Stimulated activated CD4-positive, alpha-beta T cell treated with anti-CD3 and anti-CD28 coated beads, Interleukin-1b, Interleukin-23, amount 100 ng/mL, for 4 hours (primary cell): ENCODE measurements around the gene TBC1D2.

Experiments used
- DNase-seq, 2 donors: peaks; one replicate each; pipeline ENCODE4 v3.0.0-alpha.2; 2020; ENCODE audit warnings: low read depth in 2 of 2

The TBC1D2 gene

DNA sequence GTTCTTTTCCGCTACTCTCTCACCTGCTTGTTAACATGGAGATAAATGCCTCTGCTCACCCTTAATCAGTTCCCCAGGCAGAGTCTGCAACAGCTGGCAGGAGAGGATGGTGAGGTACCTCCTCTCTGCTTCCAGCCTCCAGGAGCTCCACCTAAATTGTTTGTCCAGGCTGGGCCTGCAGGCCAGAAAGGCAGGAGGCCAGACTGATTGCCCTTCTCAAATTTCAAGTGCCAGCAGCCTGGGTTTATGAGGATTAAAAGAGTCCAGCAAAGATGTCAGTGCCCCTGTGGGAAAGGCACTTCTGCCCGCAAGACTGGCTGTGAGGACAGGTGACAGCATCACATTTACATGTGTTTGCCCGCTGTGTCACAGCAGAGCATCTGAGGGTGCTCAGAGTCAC, 82.8 kb downstream of the TBC1D2 start:
- no peak for DNase-seq

DNA sequence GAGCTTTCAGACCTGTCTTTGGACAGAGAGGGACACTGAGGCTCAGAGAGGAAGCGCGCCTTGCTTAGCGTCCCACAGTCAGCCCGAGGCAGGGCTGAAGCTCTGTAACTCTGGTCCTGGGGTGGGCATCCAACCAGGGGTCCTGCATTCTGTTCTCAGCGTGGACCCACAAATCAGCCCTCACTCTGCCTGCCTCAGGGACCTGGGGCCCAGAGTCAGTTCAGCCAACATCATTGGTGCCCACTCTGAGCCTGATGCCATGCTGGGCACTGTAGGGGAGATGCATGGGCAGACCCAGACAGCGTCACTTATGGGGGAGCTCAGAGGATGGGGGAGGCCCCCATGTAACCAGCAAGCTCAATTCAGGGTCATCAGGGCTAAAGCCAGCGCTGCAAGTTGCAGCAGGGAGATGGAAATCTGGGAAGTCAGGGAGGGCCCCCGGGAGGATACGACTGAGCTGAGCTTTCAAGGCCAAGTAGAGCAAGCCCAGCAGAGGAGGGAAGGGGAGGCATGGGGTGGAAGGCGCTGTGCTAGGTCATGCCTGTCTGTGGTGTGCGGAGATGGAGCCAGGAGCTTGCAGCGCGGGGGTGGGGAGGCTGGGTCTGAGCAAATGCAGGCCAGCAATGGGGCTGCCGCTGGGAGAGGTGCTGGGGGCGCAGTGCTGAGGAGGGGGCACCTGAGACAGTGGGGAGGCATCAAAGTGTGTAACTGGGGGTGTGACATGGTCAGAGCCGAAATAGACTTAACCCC, 84.1 kb downstream of the TBC1D2 start:
- no peak for DNase-seq

DNA sequence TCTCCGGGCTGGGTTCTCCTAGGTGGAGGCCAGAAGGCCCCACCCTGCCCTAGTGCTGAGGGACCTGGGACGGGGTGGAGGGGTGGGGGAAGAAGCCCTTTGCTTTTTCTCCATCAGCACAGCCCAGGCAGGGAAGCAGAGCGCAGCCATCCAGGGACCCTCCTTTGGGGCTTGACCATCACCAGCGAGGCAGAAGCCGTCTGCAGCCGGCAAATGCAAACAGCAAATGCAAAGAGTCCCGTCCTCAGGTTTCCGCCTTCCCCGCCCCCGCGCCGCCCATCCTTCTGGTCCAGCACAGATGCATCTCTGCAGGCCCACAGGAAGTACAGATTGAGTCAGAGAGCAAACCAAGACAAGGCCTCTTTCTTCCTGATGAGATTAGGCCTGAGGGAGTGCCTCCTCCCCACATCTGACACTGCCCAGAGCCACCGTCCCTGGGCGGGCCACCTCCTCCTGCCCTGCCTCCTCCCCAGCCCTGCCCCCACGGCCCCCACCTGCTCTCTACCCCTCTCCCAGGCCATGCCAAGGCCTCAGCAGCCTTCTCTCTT, 86.4 kb downstream of the TBC1D2 start:
- no peak for DNase-seq

DNA sequence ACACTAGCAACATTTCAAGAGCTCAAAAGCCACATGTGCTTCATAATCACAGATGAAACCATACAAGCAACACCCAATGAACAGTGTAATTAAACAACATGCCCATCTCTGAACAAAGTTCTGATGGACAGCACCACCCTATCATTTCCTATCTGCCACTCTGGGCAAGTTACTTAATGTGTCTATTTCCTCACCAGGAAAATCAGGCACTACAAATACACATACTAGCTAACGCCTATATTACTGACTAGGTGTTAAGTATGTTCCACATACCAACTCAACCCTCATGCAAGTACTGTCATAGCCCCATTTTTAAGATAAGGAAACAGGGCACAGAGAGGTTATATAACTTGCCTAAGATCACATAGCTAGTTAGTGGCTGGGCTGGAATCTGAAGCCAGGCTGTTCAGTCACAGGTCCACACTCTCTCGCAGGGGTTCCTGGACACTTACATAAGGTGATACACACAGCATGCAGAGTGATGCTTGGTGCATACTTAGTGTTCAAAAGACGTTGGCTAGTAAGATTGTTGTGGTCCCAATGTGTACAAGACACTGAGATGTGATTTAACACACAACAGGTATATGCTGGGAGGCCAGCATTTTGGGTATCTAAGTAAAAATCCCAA, 87.2 kb downstream of the TBC1D2 start:
- DNase-seq = no peak

DNA sequence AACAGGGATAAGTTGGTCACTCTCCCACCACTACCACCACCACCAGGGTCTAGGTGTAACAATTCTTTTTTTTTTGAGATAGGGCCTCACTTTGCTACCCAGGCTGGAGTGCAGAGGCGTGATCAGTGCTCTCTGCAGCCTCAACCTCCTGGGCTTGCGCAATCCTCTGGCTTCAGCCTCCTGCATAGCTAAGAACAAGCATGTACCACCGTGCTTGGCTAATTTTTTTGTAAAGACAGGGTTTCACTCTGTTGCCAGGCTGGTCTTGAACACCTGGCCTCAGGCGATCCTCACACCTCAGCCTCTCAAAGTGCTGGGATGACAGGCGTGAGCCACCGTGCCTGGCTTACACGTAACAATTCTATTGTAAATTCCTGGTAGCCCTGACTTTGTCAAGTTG, 90.5 kb downstream of the TBC1D2 start:
- no peak for DNase-seq

DNA sequence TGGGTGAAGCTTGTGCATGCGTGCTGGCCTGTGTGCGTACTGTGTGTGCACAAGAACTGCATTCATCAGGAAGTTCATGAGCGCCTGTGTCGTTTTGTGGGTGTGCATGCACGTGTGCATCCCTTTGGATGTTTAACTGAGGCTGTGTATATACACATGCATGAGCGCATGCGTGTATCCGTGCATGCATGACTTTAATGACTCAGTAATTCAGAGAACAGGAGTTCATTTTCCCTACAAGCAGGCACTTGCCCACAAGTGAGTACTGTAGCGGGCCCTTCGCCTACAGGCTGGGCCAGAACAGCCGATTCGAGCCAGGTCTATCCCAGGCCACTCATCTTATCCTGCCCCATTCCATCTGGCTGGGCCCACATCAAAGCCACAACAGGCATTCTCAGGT, 92.8 kb downstream of the TBC1D2 start:
- no peak for DNase-seq

DNA sequence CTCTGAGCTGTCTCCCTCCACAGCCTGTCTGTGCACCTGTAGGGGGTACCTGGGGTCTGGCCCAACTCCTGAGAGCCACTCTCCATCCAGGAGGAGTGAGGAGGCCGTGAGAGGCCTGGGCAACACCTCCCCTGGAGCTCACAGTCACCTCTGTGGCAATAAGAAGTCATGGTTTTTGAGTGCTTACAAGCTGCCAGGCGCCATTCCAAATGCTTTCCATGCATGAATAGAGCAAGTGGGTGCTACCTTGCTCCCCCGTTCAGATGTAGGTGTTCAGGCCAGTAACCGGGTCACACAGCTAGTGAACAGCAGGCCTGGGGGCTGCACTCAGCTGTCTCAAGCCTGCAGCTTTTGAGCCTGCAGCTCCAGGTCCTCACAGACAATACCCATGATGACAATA, 93.6 kb downstream of the TBC1D2 start:
- DNase-seq = no peak

DNA sequence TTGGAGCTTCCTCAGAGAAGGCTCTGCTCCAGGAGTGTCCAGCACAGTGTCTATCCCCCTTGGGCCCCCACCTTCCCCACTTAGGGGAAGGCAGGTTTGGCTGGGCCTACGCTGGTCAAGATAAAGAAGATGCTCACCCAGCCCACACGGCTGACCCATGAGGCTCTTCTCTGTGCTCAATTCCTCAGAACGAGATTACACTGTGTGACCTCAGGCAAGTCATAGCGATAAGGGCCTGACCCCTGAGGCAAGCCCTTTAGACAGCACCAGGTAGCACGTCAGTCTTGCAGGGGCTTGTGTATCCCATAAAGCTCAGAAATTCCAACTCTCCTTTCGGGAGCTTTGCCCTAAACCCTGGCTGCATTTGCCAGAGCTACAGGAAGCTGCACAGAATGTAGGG, 95.7 kb downstream of the TBC1D2 start:
- no peak for DNase-seq

DNA sequence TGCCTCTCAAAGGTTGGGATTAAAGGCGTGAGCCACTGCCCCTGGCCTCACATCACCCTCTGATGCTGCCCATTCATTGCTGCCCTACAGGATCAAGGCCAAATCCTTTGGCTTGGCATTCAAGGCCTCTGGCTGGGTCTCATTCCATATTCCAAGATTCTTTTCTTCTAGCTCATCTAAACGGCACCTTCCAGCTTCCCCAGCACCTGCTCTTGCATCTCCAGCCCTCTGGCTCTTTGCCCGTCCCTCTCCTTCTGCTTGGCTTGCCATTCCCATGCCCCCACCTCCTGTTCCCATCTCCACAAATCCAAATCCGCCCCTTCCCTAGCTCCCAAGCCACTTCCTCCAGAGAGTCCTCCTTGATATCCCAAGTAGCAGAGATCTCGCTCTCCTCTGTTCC, 96.1 kb downstream of the TBC1D2 start:
- DNase-seq = no peak

DNA sequence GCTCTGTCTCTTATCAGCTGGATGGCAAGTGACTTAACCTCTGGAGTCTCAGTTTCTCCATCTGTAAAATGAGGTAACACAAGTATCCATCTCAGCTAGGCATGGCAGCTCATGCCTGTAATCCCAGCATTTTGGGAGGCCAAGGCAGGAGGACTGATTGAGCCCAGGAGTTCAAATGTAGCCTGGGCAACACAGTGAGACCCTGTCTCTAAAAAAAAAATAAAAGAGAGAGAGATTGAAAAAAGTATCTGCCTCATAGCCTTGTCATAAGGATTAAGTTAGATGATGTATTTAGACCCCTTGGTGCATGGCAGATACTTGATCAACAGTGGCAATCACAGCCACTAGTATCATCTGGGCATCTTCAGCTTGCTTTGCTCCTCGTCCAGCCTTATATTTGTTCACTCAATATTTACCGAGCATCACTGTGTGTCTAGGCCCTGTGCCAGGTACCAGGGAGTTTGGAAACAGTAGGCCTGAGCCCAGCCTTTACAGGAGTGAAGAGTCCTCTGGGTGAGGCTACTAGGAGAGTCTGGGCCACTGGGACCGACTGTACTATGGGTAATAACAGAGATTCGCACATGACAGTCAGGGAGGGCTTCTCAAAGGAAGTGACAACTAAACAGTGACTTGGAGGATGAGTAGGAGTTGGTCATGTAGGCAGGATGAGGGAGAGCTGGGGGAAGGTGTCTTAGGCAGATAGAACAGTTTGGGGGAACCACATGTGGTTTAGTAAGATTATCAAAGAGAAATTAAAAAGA, 97.2 kb downstream of the TBC1D2 start:
- no peak for DNase-seq

DNA sequence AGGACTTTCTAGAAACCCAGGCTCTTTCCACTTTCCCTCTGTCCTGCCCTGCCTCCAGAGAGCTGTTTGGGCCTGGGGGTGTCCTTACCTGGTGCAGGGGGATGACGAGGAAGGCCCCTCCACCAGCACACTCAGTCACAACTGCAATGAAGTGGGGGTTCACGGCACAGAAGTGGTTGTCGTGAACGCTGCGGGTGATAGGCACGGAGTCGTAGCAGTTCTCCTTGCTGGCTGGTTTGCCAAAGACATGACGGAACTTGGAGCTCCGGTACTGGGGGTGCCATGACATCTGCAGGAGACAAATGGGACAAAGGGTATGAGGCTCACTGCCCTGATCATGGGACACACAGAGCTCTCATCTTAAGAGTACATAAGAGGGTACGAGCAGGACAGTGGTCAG, 98.1 kb downstream of the TBC1D2 start:
- DNase-seq = no peak

DNA sequence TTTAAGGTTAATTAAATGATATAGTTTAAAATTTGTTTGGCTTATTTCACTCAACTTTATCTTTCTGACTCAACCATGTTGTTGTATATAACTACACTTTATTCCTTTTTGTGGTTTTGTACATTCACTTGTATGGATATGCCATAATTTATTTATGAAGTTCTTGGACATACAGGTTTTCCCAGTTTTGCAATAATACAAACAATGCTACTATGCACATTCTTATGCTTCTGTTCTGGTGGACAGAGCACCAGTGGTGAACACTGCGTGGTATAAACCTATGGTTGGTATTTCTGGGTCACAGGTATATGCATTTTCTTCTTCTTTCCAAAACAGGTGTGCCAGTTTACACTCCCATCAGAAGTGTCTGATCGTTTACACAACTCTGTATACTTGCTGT, 100.8 kb downstream of the TBC1D2 start:
- DNase-seq = no peak

DNA sequence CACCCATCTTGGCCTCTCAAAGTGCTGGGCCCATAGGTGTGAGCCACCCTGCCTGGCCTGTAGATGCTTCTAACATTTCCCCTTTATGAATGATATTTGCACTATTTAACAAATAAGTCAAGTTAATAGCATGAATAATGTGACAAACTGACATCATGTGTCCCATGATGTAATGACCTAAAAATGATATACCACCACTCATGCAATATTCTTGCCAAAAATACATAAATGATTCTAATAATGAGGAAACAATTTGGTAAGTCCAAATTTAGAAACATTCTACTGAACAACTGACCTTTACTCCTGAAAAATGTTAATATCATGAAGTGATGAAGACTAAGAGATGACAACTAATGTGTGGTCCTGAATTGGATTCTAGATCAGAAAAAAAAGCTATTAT, 102.9 kb downstream of the TBC1D2 start:
- DNase-seq = no peak

DNA sequence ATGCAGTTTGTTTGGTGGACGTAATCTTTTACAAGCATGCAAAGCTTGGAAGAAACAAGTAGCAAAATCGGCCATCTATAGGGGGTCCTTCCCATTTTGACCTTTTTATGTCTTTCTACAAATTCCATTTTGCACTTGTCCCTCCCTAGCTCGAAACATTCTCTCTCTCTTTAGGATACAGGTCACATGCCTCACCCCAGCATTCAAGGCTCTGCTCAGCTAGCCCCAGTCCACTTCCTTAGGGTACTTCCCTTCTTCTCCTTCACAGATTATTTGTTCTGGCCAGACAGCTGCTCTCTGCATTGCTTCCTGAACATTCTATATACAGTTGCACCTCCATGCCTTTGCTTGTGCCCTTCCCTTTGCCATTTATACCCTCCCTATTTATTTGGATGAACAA, 104.7 kb downstream of the TBC1D2 start:
- no peak for DNase-seq

DNA sequence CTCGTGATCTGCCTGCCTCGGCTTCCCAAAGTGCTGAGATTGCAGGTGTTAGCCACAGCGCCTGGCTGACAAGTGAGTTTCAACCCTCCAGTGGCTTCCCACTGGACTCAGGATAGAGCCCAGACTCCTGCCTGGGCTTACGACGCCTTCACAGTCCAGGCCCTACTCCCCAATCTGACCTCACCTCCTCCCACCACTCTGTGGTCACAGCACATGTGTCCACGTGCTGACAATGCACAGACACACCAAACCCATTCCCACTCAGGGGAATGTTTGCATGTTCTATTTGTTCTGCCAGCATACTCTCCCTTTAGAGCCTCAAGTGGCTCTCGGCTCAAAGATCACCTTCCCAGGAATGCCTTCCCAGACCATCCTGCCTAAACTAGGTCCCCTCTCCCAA, 105.3 kb downstream of the TBC1D2 start:
- DNase-seq = no peak

DNA sequence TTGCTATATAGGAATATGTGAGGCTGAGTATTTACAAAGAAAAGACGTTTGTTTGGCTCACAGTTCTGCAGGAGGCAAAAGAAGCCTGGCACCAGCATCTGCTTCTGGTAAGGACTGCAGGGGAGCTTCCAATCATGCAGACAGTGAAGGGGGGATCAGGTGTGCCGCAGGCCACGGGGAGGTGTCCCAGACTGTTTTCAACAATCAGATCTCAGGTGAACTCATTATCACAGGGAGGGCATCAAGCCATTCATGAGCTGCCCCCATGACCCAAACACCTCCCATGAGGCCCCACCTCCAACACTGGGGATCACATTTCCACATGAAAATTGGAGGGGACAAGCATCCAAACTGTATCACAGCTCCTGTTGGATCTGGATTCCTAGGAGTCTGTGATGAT, 106.0 kb downstream of the TBC1D2 start:
- DNase-seq = no peak
